ENCODE measurements around the gene CDON. TPM values are rescaled to one million over a fixed set of nuclear protein-coding genes. Genes with fewer than 3 reads are reported as not detected.

Gene CDON
- total and polyA plus RNA-seq, 3 experiments from 2014 or later = 1.7 to 2.0 TPM; not detected in 1

- ChIA-PET CTCF (no interaction called here), POLR2A (no interaction called here)
- Histone ChIP-seq H3K27me3 (ENCODE audit: insufficient read depth, low read length, poor library complexity, severe bottlenecking) (no peaks in the 10 kb centered on the region), H3K9me3 (ENCODE audit: low read length) (no peaks in the 10 kb centered on the region), H3K36me3 (ENCODE audit: insufficient read depth, low read length) (no peaks in the 10 kb centered on the region), H3K4me3 (ENCODE audit: low read length) (no peak overlapping the region), H3K27ac (ENCODE audit: low read depth, low read length) (no peak overlapping the region), H3K4me1 (ENCODE audit: insufficient read depth, low read length) (no peaks in the 10 kb centered on the region)
- DNase-seq = no peak
- no peaks in the 10 kb centered on the region for H3K9me3 Mint-ChIP-seq
- H3K27me3 Mint-ChIP-seq = peaks cover 5 to 8% of the 10 kb centered on the region in 2 donors
- peaks cover 3 to 6% (median 5%) of the 10 kb centered on the region in 3 donors for H3K4me1 Mint-ChIP-seq
- H3K4me3 Mint-ChIP-seq = no peak overlapping the region
- H3K36me3 Mint-ChIP-seq = no peaks in the 10 kb centered on the region
- H3K27ac Mint-ChIP-seq = no peak overlapping the region
Observed at GRCh38 chr11:125952973-125953372, 109.7 kb downstream of the CDON start.

GRCh38 chr11:125952559-125952958 is 110.1 kb downstream of the CDON start:
- no peaks in the 10 kb centered on the region for H3K36me3 Mint-ChIP-seq
- CTCF ChIA-PET = no interaction called here
- no peak overlapping the region for H3K4me3 Mint-ChIP-seq
- H3K27me3 Mint-ChIP-seq = peaks cover 5 to 8% of the 10 kb centered on the region in 2 donors
- no peak overlapping the region for H3K4me3 ChIP-seq (ENCODE audit: low read length)
- H3K4me1 ChIP-seq (ENCODE audit: insufficient read depth, low read length) = no peaks in the 10 kb centered on the region
- H3K27me3 ChIP-seq (ENCODE audit: insufficient read depth, low read length, poor library complexity, severe bottlenecking) = no peaks in the 10 kb centered on the region
- POLR2A ChIA-PET = no interaction called here
- no peaks in the 10 kb centered on the region for H3K9me3 Mint-ChIP-seq
- no peak overlapping the region for H3K27ac Mint-ChIP-seq
- H3K9me3 ChIP-seq (ENCODE audit: low read length) = no peaks in the 10 kb centered on the region
- H3K4me1 Mint-ChIP-seq = peaks cover under 1 to 2% (median 2%) of the 10 kb centered on the region in 3 donors
- DNase-seq = no peak
- no peak overlapping the region for H3K27ac ChIP-seq (ENCODE audit: low read depth, low read length)
- no peaks in the 10 kb centered on the region for H3K36me3 ChIP-seq (ENCODE audit: insufficient read depth, low read length)

GRCh38 chr11:125951731-125952130 is 110.9 kb downstream of the CDON start:
- H3K36me3 Mint-ChIP-seq = no peaks in the 10 kb centered on the region
- H3K9me3 Mint-ChIP-seq = no peaks in the 10 kb centered on the region
- no peak overlapping the region for H3K27ac ChIP-seq (ENCODE audit: low read depth, low read length)
- POLR2A ChIA-PET = no interaction called here
- H3K9me3 ChIP-seq (ENCODE audit: low read length) = no peaks in the 10 kb centered on the region
- H3K4me3 Mint-ChIP-seq = no peak overlapping the region
- CTCF ChIA-PET = no interaction called here
- H3K4me1 Mint-ChIP-seq = no peaks in the 10 kb centered on the region
- H3K36me3 ChIP-seq (ENCODE audit: insufficient read depth, low read length) = no peaks in the 10 kb centered on the region
- H3K4me1 ChIP-seq (ENCODE audit: insufficient read depth, low read length) = no peaks in the 10 kb centered on the region
- no peak overlapping the region for H3K4me3 ChIP-seq (ENCODE audit: low read length)
- H3K27me3 ChIP-seq (ENCODE audit: insufficient read depth, low read length, poor library complexity, severe bottlenecking) = no peaks in the 10 kb centered on the region
- H3K27ac Mint-ChIP-seq = no peak overlapping the region
- no peak for DNase-seq
- H3K27me3 Mint-ChIP-seq = peaks cover 5 to 13% of the 10 kb centered on the region in 2 donors

GRCh38 chr11:125950696-125951651 is 111.7 kb downstream of the CDON start:
- Histone ChIP-seq H3K4me3 (ENCODE audit: low read length) (no peak overlapping the region), H3K4me1 (ENCODE audit: insufficient read depth, low read length) (no peaks in the 10 kb centered on the region), H3K27ac (ENCODE audit: low read depth, low read length) (no peak overlapping the region), H3K9me3 (ENCODE audit: low read length) (no peaks in the 10 kb centered on the region), H3K36me3 (ENCODE audit: insufficient read depth, low read length) (no peaks in the 10 kb centered on the region), H3K27me3 (ENCODE audit: insufficient read depth, low read length, poor library complexity, severe bottlenecking) (no peaks in the 10 kb centered on the region)
- Mint-ChIP-seq H3K9me3 (no peaks in the 10 kb centered on the region), H3K27ac (no peak overlapping the region), H3K36me3 (no peaks in the 10 kb centered on the region), H3K4me3 (no peak overlapping the region), H3K4me1 (no peaks in the 10 kb centered on the region), H3K27me3 (peaks cover 3 to 13% of the 10 kb centered on the region in 2 donors)
- POLR2A ChIA-PET = no interaction called here
- no peak for DNase-seq
- CTCF ChIA-PET = no interaction called here

GRCh38 chr11:125950178-125950490 is 112.5 kb downstream of the CDON start:
- no peaks in the 10 kb centered on the region for H3K4me1 ChIP-seq (ENCODE audit: insufficient read depth, low read length)
- H3K36me3 Mint-ChIP-seq = no peaks in the 10 kb centered on the region
- H3K27ac ChIP-seq (ENCODE audit: low read depth, low read length) = no peak overlapping the region
- ChIA-PET POLR2A (no interaction called here), CTCF (interaction anchor here (0.7 kb wide), 2 partner anchors 10 to 160 kb away, joined by 3 read pairs; no protein-coding TSS in a partner anchor)
- DNase-seq = no peak
- no peaks in the 10 kb centered on the region for H3K9me3 Mint-ChIP-seq
- no peak overlapping the region for H3K4me3 ChIP-seq (ENCODE audit: low read length)
- no peaks in the 10 kb centered on the region for H3K27me3 ChIP-seq (ENCODE audit: insufficient read depth, low read length, poor library complexity, severe bottlenecking)
- no peaks in the 10 kb centered on the region for H3K4me1 Mint-ChIP-seq
- peaks cover 3 to 13% of the 10 kb centered on the region in 2 donors for H3K27me3 Mint-ChIP-seq
- no peak overlapping the region for H3K27ac Mint-ChIP-seq
- no peaks in the 10 kb centered on the region for H3K36me3 ChIP-seq (ENCODE audit: insufficient read depth, low read length)
- no peaks in the 10 kb centered on the region for H3K9me3 ChIP-seq (ENCODE audit: low read length)
- no peak overlapping the region for H3K4me3 Mint-ChIP-seq

GRCh38 chr11:125949271-125950177 is 113.1 kb downstream of the CDON start:
- Mint-ChIP-seq H3K36me3 (no peaks in the 10 kb centered on the region), H3K4me1 (no peaks in the 10 kb centered on the region), H3K4me3 (no peak overlapping the region), H3K27me3 (peaks cover 3 to 13% of the 10 kb centered on the region in 2 donors), H3K9me3 (no peaks in the 10 kb centered on the region), H3K27ac (no peak overlapping the region)
- CTCF ChIA-PET = interaction anchor here (0.7 kb wide), 2 partner anchors 10 to 160 kb away, joined by 3 read pairs; no protein-coding TSS in a partner anchor
- Histone ChIP-seq H3K36me3 (ENCODE audit: insufficient read depth, low read length) (no peaks in the 10 kb centered on the region), H3K27ac (ENCODE audit: low read depth, low read length) (no peak overlapping the region), H3K4me1 (ENCODE audit: insufficient read depth, low read length) (no peaks in the 10 kb centered on the region), H3K4me3 (ENCODE audit: low read length) (no peak overlapping the region), H3K9me3 (ENCODE audit: low read length) (no peaks in the 10 kb centered on the region), H3K27me3 (ENCODE audit: insufficient read depth, low read length, poor library complexity, severe bottlenecking) (no peaks in the 10 kb centered on the region)
- DNase-seq = no peak
- POLR2A ChIA-PET = no interaction called here

- Mint-ChIP-seq H3K27ac (no peak overlapping the region), H3K4me3 (no peak overlapping the region), H3K9me3 (no peaks in the 10 kb centered on the region), H3K27me3 (peaks cover 3 to 13% of the 10 kb centered on the region in 2 donors), H3K4me1 (no peaks in the 10 kb centered on the region), H3K36me3 (no peaks in the 10 kb centered on the region)
- no peaks in the 10 kb centered on the region for H3K27me3 ChIP-seq (ENCODE audit: insufficient read depth, low read length, poor library complexity, severe bottlenecking)
- H3K9me3 ChIP-seq (ENCODE audit: low read length) = no peaks in the 10 kb centered on the region
- H3K4me1 ChIP-seq (ENCODE audit: insufficient read depth, low read length) = no peaks in the 10 kb centered on the region
- H3K27ac ChIP-seq (ENCODE audit: low read depth, low read length) = no peak overlapping the region
- H3K4me3 ChIP-seq (ENCODE audit: low read length) = no peak overlapping the region
- POLR2A ChIA-PET = no interaction called here
- no peak for DNase-seq
- no peaks in the 10 kb centered on the region for H3K36me3 ChIP-seq (ENCODE audit: insufficient read depth, low read length)
- CTCF ChIA-PET = interaction anchor here (0.8 kb wide), 1 partner anchor 21 kb away, joined by 3 read pairs; no protein-coding TSS in a partner anchor
Observed at GRCh38 chr11:125948278-125949051, 114.2 kb downstream of the CDON start.
